ENCODE measurements around the gene ZBTB16. TPM values are rescaled to one million over a fixed set of nuclear protein-coding genes. Genes with fewer than 3 reads are reported as not detected.

The ZBTB16 gene
- total and polyA plus RNA-seq, 7 experiments from 2014 or later, result 3.0 to 22.1 (median 7.2) TPM

- Mint-ChIP-seq H3K36me3 (no peaks in the 10 kb centered on the region), H3K4me3 (no peak overlapping the region), H3K9me3 (no peaks in the 10 kb centered on the region), H3K27me3 (no peaks in the 10 kb centered on the region), H3K27ac (no peak overlapping the region), H3K4me1 (peaks cover 6 to 30% (median 25%) of the 10 kb centered on the region in 7 donors)
- CTCF ChIA-PET, result interaction anchor here (1.1 to 7.8 kb wide), 4 partner anchors 16 to 204 kb away, joined by 3 to 68 read pairs (median 6); no protein-coding TSS in a partner anchor
- POLR2A ChIA-PET, result interaction anchor here (0.9 to 20.6 kb wide), 2 partner anchors 30 to 138 kb away, joined by 3 to 363 read pairs; no protein-coding TSS in a partner anchor
- Histone ChIP-seq H3K27me3 (ENCODE audit: control insufficient read depth in 2 of 2, insufficient read depth in 2 of 2, low read length in 2 of 2) (no peaks in the 10 kb centered on the region), H3K4me1 (ENCODE audit: control insufficient read depth in 2 of 2, insufficient read depth in 2 of 2, low read length in 2 of 2) (peaks cover 0 to 5% of the 10 kb centered on the region in 2 donors), H3K36me3 (ENCODE audit: control insufficient read depth in 2 of 3, insufficient read depth in 3 of 3, low read length in 3 of 3) (no peaks in the 10 kb centered on the region), H3K4me3 (ENCODE audit: low read length) (no peak overlapping the region), H3K9me3 (ENCODE audit: control insufficient read depth in 2 of 3, low read length in 3 of 3) (no peaks in the 10 kb centered on the region), H3K27ac (ENCODE audit: low read depth, low read length) (no peak overlapping the region)
- ATAC-seq, result no peak
- DNase-seq, result no peak
- intact Hi-C loops (cut with micrococcal nuclease), result loop anchor here in 1 of 2 donors (5.0 kb wide), 1 partner anchor 36 kb away; no protein-coding TSS in a partner anchor
Observed at GRCh38 chr11:114197799-114198500, 138.4 kb downstream of the ZBTB16 start.

- Mint-ChIP-seq H3K27ac (no peak overlapping the region), H3K9me3 (no peaks in the 10 kb centered on the region), H3K36me3 (peaks cover 0 to 1% (median 0%) of the 10 kb centered on the region in 5 donors), H3K4me1 (peaks cover 4 to 20% (median 18%) of the 10 kb centered on the region in 7 donors), H3K27me3 (no peaks in the 10 kb centered on the region), H3K4me3 (no peak overlapping the region)
- H3K27me3 ChIP-seq (ENCODE audit: control insufficient read depth in 2 of 2, insufficient read depth in 2 of 2, low read length in 2 of 2), result no peaks in the 10 kb centered on the region
- no peak overlapping the region for H3K4me3 ChIP-seq (ENCODE audit: low read length)
- ChIA-PET POLR2A (no interaction called here), CTCF (interaction anchor here (1.1 to 1.9 kb wide), 3 partner anchors 39 to 205 kb away, joined by 3 to 7 read pairs (median 4); no protein-coding TSS in a partner anchor)
- no peak for ATAC-seq
- DNase-seq, result no peak
- intact Hi-C loops (cut with micrococcal nuclease), result loop anchor here in 1 of 2 donors (5.0 kb wide), 1 partner anchor 37 kb away; no protein-coding TSS in a partner anchor
- no peak overlapping the region for H3K27ac ChIP-seq (ENCODE audit: low read depth, low read length)
- H3K4me1 ChIP-seq (ENCODE audit: control insufficient read depth in 2 of 2, insufficient read depth in 2 of 2, low read length in 2 of 2), result no peaks in the 10 kb centered on the region
- no peaks in the 10 kb centered on the region for H3K9me3 ChIP-seq (ENCODE audit: control insufficient read depth in 2 of 3, low read length in 3 of 3)
- no peaks in the 10 kb centered on the region for H3K36me3 ChIP-seq (ENCODE audit: control insufficient read depth in 2 of 3, insufficient read depth in 3 of 3, low read length in 3 of 3)
Observed at GRCh38 chr11:114199051-114199450, 139.5 kb downstream of the ZBTB16 start.

GRCh38 chr11:114200351-114201133 lies 141.0 kb downstream of the ZBTB16 start:
- no peak overlapping the region for H3K4me3 ChIP-seq (ENCODE audit: low read length)
- H3K4me1 ChIP-seq (ENCODE audit: control insufficient read depth in 2 of 2, insufficient read depth in 2 of 2, low read length in 2 of 2), result no peaks in the 10 kb centered on the region
- H3K27ac ChIP-seq (ENCODE audit: low read depth, low read length), result no peak overlapping the region
- Mint-ChIP-seq H3K27ac (peak overlapping the region in 1 of 9 donors; percentile 30), H3K4me3 (no peak overlapping the region), H3K27me3 (no peaks in the 10 kb centered on the region), H3K4me1 (peaks cover 0 to 10% (median 5%) of the 10 kb centered on the region in 7 donors), H3K36me3 (peaks cover 0 to 1% (median 0%) of the 10 kb centered on the region in 5 donors), H3K9me3 (no peaks in the 10 kb centered on the region)
- intact Hi-C loops (cut with micrococcal nuclease), result no loop called here
- H3K9me3 ChIP-seq (ENCODE audit: control insufficient read depth in 2 of 3, low read length in 3 of 3), result no peaks in the 10 kb centered on the region
- CTCF ChIA-PET, result interaction anchor here (1.0 kb wide), 1 partner anchor 163 kb away, joined by 4 read pairs; no protein-coding TSS in a partner anchor
- POLR2A ChIA-PET, result no interaction called here
- no peaks in the 10 kb centered on the region for H3K36me3 ChIP-seq (ENCODE audit: control insufficient read depth in 2 of 3, insufficient read depth in 3 of 3, low read length in 3 of 3)
- DNase-seq, result no peak
- no peak for ATAC-seq
- no peaks in the 10 kb centered on the region for H3K27me3 ChIP-seq (ENCODE audit: control insufficient read depth in 2 of 2, insufficient read depth in 2 of 2, low read length in 2 of 2)

- no peaks in the 10 kb centered on the region for H3K36me3 ChIP-seq (ENCODE audit: control insufficient read depth in 2 of 3, insufficient read depth in 3 of 3, low read length in 3 of 3)
- Mint-ChIP-seq H3K4me3 (no peak overlapping the region), H3K36me3 (peaks cover 0 to 1% (median 0%) of the 10 kb centered on the region in 5 donors), H3K9me3 (no peaks in the 10 kb centered on the region), H3K27ac (no peak overlapping the region), H3K4me1 (peaks cover 0 to 9% (median 2%) of the 10 kb centered on the region in 7 donors), H3K27me3 (no peaks in the 10 kb centered on the region)
- H3K27me3 ChIP-seq (ENCODE audit: control insufficient read depth in 2 of 2, insufficient read depth in 2 of 2, low read length in 2 of 2), result no peaks in the 10 kb centered on the region
- no peaks in the 10 kb centered on the region for H3K4me1 ChIP-seq (ENCODE audit: control insufficient read depth in 2 of 2, insufficient read depth in 2 of 2, low read length in 2 of 2)
- H3K9me3 ChIP-seq (ENCODE audit: control insufficient read depth in 2 of 3, low read length in 3 of 3), result no peaks in the 10 kb centered on the region
- ATAC-seq, result no peak
- POLR2A ChIA-PET, result no interaction called here
- DNase-seq, result no peak
- H3K27ac ChIP-seq (ENCODE audit: low read depth, low read length), result no peak overlapping the region
- intact Hi-C loops (cut with micrococcal nuclease), result no loop called here
- CTCF ChIA-PET, result interaction anchor here (0.6 to 1.0 kb wide), 2 partner anchors 164 to 300 kb away, joined by 4 to 7 read pairs; no protein-coding TSS in a partner anchor
- no peak overlapping the region for H3K4me3 ChIP-seq (ENCODE audit: low read length)
Observed at GRCh38 chr11:114201219-114201618, 141.7 kb downstream of the ZBTB16 start.

- no peak overlapping the region for H3K4me3 Mint-ChIP-seq
- no peaks in the 10 kb centered on the region for H3K4me1 ChIP-seq (ENCODE audit: control insufficient read depth in 2 of 2, insufficient read depth in 2 of 2, low read length in 2 of 2)
- H3K36me3 ChIP-seq (ENCODE audit: control insufficient read depth in 2 of 3, insufficient read depth in 3 of 3, low read length in 3 of 3), result no peaks in the 10 kb centered on the region
- ChIA-PET CTCF (interaction anchor here (0.6 to 1.0 kb wide), 2 partner anchors 165 to 301 kb away, joined by 4 to 7 read pairs; no protein-coding TSS in a partner anchor), POLR2A (no interaction called here)
- H3K27ac ChIP-seq (ENCODE audit: low read depth, low read length), result no peak overlapping the region
- no peaks in the 10 kb centered on the region for H3K9me3 ChIP-seq (ENCODE audit: control insufficient read depth in 2 of 3, low read length in 3 of 3)
- DNase-seq (no peak), ATAC-seq (no peak)
- peaks cover 0 to 1% (median 0%) of the 10 kb centered on the region in 5 donors for H3K36me3 Mint-ChIP-seq
- H3K4me1 Mint-ChIP-seq, result peaks cover 0 to 8% (median 1%) of the 10 kb centered on the region in 7 donors
- no peaks in the 10 kb centered on the region for H3K9me3 Mint-ChIP-seq
- intact Hi-C loops (cut with micrococcal nuclease), result no loop called here
- H3K4me3 ChIP-seq (ENCODE audit: low read length), result no peak overlapping the region
- no peaks in the 10 kb centered on the region for H3K27me3 ChIP-seq (ENCODE audit: control insufficient read depth in 2 of 2, insufficient read depth in 2 of 2, low read length in 2 of 2)
- no peak overlapping the region for H3K27ac Mint-ChIP-seq
- no peaks in the 10 kb centered on the region for H3K27me3 Mint-ChIP-seq
Observed at GRCh38 chr11:114202011-114202609, 142.6 kb downstream of the ZBTB16 start.

- ChIA-PET CTCF (interaction anchor here (0.7 kb wide), 1 partner anchor 39 kb away, joined by 3 read pairs; no protein-coding TSS in a partner anchor), POLR2A (no interaction called here)
- no peaks in the 10 kb centered on the region for H3K36me3 ChIP-seq (ENCODE audit: control insufficient read depth in 2 of 3, insufficient read depth in 3 of 3, low read length in 3 of 3)
- peaks cover 14 to 16% of the 10 kb centered on the region in 2 donors for H3K4me1 ChIP-seq (ENCODE audit: control insufficient read depth in 2 of 2, insufficient read depth in 2 of 2, low read length in 2 of 2)
- Mint-ChIP-seq H3K27ac (peak overlapping the region in 1 of 9 donors; percentile 47), H3K27me3 (no peaks in the 10 kb centered on the region), H3K4me3 (no peak overlapping the region), H3K9me3 (no peaks in the 10 kb centered on the region), H3K4me1 (peaks cover 19 to 44% (median 30%) of the 10 kb centered on the region in 7 donors), H3K36me3 (peaks cover 0 to 11% (median 3%) of the 10 kb centered on the region in 5 donors)
- no peak overlapping the region for H3K4me3 ChIP-seq (ENCODE audit: low read length)
- H3K27ac ChIP-seq (ENCODE audit: low read depth, low read length), result no peak overlapping the region
- DNase-seq, result no peak
- H3K9me3 ChIP-seq (ENCODE audit: control insufficient read depth in 2 of 3, low read length in 3 of 3), result no peaks in the 10 kb centered on the region
- H3K27me3 ChIP-seq (ENCODE audit: control insufficient read depth in 2 of 2, insufficient read depth in 2 of 2, low read length in 2 of 2), result no peaks in the 10 kb centered on the region
- ATAC-seq, result no peak
- intact Hi-C loops (cut with micrococcal nuclease), result no loop called here
Observed at GRCh38 chr11:114207096-114207495, 147.6 kb downstream of the ZBTB16 start.

All from naive thymus-derived CD4-positive, alpha-beta T cell (primary cell).